ENCODE results near the gene EPN2. TPM values are rescaled to one million over a fixed set of nuclear protein-coding genes. Genes with fewer than 3 reads are reported as not detected.
"Not testable (repeated sequence)": the region's sequence is repeated elsewhere in the genome, so short reads cannot be mapped to it uniquely, and the experiment has no call there.

The EPN2 gene
- total RNA-seq (2021; ENCODE audit: unreplicated experiment) (73.1 TPM), Bru-seq, nascent RNA (percentile 84 among the genes with signal in this experiment), BruChase-seq, experiment 1, labeled RNA remaining after a 6-hour chase (percentile 86 among the genes with signal in this experiment), BruChase-seq, experiment 2, labeled RNA remaining after a 2-hour chase (percentile 87 among the genes with signal in this experiment)
- polyA plus RNA-seq (2012): 40.3 and 44.9 TPM in 2 replicates
- long read RNA-seq, full-length matches to known transcripts: 28 of 76 reads
- long read RNA-seq, partial matches to known transcripts: 8 of 76 reads
- long read RNA-seq, other reads (novel, unspliced or antisense): 40 of 76 reads

DNA sequence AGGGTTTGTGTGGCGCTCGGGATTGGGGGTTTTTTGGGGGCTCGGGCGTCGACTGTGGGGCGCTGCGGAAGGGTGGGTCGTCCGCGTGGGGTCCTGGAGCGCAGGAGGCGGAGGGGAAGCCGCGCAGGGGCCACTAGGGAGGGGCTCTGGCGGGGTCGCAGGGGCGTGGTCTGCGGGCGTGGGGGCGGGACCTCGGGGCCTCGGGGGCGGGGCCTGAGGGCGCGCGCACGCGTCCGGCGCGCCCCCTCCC, at the start of gene EPN2:
EPN2 (plus strand) TSS at position 228 of the 250 bp plus-strand sequence. CDS start 45,754 bp downstream, outside the sequence.
- peak; percentile 78 for TF ChIP-seq YY1 (IDR thresholded peaks at IDR 0.05; ENCODE audit: extremely low read depth, insufficient replicate concordance, low read depth, low read length)
- intact Hi-C loops (cut with micrococcal nuclease); RAD21 ChIA-PET (ENCODE audit: low non-redundant PET in 1 of 2, low total read pairs in 2 of 2, uncharacterized antibody in 2 of 2, unreplicated experiment in 2 of 2); H3K9me2 ChIP-seq (ENCODE audit: insufficient read depth); H3K27me3 ChIP-seq (ENCODE audit: insufficient read depth, low read length); CTCF ChIA-PET; BruUV-seq (replicated peaks); H3K36me3 ChIP-seq (ENCODE audit: control insufficient read depth in 1 of 2, insufficient read depth in 2 of 2, low read length in 2 of 2); H4K20me1 ChIP-seq (ENCODE audit: insufficient read depth); POLR2A ChIA-PET; H3K9me3 ChIP-seq (ENCODE audit: control insufficient read depth in 1 of 2, insufficient read depth in 1 of 2, low read depth in 1 of 2, low read length in 2 of 2); H2AFZ ChIP-seq (ENCODE audit: low read depth, low read length, poor library complexity, severe bottlenecking): not testable (repeated sequence)
- peak within 1 kb of the TSS; percentile 94 for H3K9ac ChIP-seq (ENCODE audit: low read length)
- H3K27ac ChIP-seq (ENCODE audit: low read depth, low read length): peak within 1 kb of the TSS; percentile 98
- peaks cover 45% of the 10 kb centered on the region for H3K79me2 ChIP-seq (ENCODE audit: insufficient read depth, low read length)
- ATAC-seq (peak; percentile 73), DNase-seq (ENCODE audit: low read depth, low spot score) (peak; percentile 18)
- peak within 1 kb of the TSS; percentile 91 for H3K4me2 ChIP-seq (ENCODE audit: low read length)
- H3K4me3 ChIP-seq (replicated peaks in 1 of 2; ENCODE audit: low read depth in 1 of 2, low read length in 2 of 2): peak within 1 kb of the TSS; percentile 95 to 99
- peaks cover 17 to 26% of the 10 kb centered on the region in 2 experiments for H3K4me1 ChIP-seq (ENCODE audit: control insufficient read depth in 1 of 2, insufficient read depth in 2 of 2, low read length in 2 of 2)

DNA sequence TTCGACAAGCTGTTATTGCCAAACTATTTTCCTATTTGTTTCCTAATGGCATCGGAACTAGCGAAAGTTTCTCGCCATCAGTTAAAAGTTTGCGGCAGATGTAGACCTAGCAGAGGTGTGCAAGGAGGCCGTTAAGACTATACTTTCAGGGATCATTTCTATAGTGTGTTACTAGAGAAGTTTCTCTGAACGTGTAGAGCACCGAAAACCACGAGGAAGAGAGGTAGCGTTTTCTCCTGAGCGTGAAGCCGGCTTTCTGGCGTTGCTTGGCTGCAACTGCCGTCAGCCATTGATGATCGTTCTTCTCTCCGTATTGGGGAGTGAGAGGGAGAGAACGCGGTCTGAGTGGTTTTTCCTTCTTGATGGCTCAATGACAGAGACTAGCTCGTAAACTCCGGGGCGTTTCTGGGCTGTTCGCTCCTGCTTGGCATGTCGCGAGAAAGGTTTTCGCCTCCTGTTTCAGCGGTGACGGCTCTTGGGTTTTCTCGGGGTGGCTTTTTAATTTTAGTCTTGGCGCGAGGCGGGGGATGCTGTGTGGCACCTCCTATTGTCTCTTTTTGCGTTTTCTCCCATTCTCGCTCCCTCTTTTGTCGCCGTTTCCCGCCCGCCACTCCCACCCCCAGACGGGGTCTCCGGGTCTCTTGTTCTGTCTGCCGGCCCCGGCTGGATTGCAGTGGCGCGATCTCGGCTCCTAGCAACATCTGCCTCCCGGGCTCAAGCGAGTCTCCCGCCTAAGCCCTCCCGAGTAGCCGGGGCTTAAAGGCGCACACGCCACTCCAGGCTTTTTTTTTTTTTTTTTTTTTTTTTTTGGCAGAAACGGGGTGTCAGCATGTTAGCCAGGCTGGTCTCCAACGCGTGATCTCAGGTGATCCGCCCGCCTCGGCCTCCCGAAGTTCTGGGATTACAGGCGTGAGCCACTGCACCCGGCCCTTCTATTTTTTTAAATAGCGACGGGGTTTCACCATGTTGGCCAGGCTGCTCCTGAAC, 49.0 kb upstream of the EPN2 start:
- ATAC-seq: peak; percentile 38
- H3K79me2 ChIP-seq (ENCODE audit: insufficient read depth, low read length); POLR2A ChIA-PET; DNase-seq (ENCODE audit: low read depth, low spot score); H3K4me2 ChIP-seq (ENCODE audit: low read length); intact Hi-C loops (cut with micrococcal nuclease); H3K27ac ChIP-seq (ENCODE audit: low read depth, low read length); H3K9me3 ChIP-seq (ENCODE audit: control insufficient read depth in 1 of 2, insufficient read depth in 1 of 2, low read depth in 1 of 2, low read length in 2 of 2); H3K4me1 ChIP-seq (ENCODE audit: control insufficient read depth in 1 of 2, insufficient read depth in 2 of 2, low read length in 2 of 2); H2AFZ ChIP-seq (ENCODE audit: low read depth, low read length, poor library complexity, severe bottlenecking); H4K20me1 ChIP-seq (ENCODE audit: insufficient read depth); H3K9me2 ChIP-seq (ENCODE audit: insufficient read depth); H3K9ac ChIP-seq (ENCODE audit: low read length); H3K4me3 ChIP-seq (replicated peaks in 1 of 2; ENCODE audit: low read depth in 1 of 2, low read length in 2 of 2); RAD21 ChIA-PET (ENCODE audit: low non-redundant PET in 1 of 2, low total read pairs in 2 of 2, uncharacterized antibody in 2 of 2, unreplicated experiment in 2 of 2); CTCF ChIA-PET; H3K36me3 ChIP-seq (ENCODE audit: control insufficient read depth in 1 of 2, insufficient read depth in 2 of 2, low read length in 2 of 2); H3K27me3 ChIP-seq (ENCODE audit: insufficient read depth, low read length): not testable (repeated sequence)
- TF ChIP-seq SIN3A (IDR thresholded peaks at IDR 0.05; ENCODE audit: low read depth) (peak; percentile 51; the same call in 1 of the 2 replicates), JUND (IDR thresholded peaks at IDR 0.05) (peak; percentile 24; the same call in 1 of the 2 replicates)
- BruUV-seq (replicated peaks): TSS peak; percentile 100

DNA sequence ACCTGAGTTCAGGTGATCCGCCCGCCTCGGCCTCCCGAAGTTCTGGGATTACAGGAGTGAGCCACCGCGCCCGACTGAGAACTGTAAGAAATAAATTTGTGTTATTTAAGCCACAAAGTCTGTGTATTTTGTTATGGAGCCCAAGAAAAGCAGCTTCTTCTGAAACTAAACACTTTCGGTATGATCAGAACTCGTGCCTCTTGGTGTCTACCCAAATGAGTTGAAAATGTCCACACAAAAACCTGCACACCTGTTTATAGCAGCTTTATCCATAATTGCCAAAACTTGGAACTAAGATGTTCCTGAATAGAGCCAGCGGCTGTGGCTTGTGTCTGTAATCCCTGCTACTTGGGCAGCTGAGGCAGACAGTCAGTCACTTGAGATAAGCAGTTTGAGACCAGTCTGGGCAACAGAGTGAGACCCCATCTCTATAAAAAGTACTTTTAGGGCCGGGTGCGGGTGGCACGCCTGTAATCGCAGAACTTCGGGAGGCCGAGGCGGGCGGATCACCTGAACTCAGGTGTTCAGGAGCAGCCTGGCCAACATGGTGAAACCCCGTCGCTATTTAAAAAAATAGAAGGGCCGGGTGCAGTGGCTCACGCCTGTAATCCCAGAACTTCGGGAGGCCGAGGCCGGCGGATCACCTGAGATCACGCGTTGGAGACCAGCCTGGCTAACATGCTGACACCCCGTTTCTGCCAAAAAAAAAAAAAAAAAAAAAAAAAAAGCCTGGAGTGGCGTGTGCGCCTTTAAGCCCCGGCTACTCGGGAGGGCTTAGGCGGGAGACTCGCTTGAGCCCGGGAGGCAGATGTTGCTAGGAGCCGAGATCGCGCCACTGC, 48.1 kb upstream of the EPN2 start:
- H3K4me2 ChIP-seq (ENCODE audit: low read length); H3K4me3 ChIP-seq (replicated peaks in 1 of 2; ENCODE audit: low read depth in 1 of 2, low read length in 2 of 2); RAD21 ChIA-PET (ENCODE audit: low non-redundant PET in 1 of 2, low total read pairs in 2 of 2, uncharacterized antibody in 2 of 2, unreplicated experiment in 2 of 2); H3K4me1 ChIP-seq (ENCODE audit: control insufficient read depth in 1 of 2, insufficient read depth in 2 of 2, low read length in 2 of 2); H3K79me2 ChIP-seq (ENCODE audit: insufficient read depth, low read length); H3K9me2 ChIP-seq (ENCODE audit: insufficient read depth); H3K27ac ChIP-seq (ENCODE audit: low read depth, low read length); CTCF ChIA-PET; DNase-seq (ENCODE audit: low read depth, low spot score); H2AFZ ChIP-seq (ENCODE audit: low read depth, low read length, poor library complexity, severe bottlenecking); intact Hi-C loops (cut with micrococcal nuclease); POLR2A ChIA-PET; H3K27me3 ChIP-seq (ENCODE audit: insufficient read depth, low read length); H3K36me3 ChIP-seq (ENCODE audit: control insufficient read depth in 1 of 2, insufficient read depth in 2 of 2, low read length in 2 of 2); H4K20me1 ChIP-seq (ENCODE audit: insufficient read depth); H3K9ac ChIP-seq (ENCODE audit: low read length); H3K9me3 ChIP-seq (ENCODE audit: control insufficient read depth in 1 of 2, insufficient read depth in 1 of 2, low read depth in 1 of 2, low read length in 2 of 2): not testable (repeated sequence)
- ATAC-seq: peak; percentile 81
- BruUV-seq (replicated peaks): TSS peak; percentile 98
